ENCODE data around the gene C6orf15. TPM values are rescaled to one million over a fixed set of nuclear protein-coding genes. Genes with fewer than 3 reads are reported as not detected.

C6orf15 gene
- total RNA-seq, 1 experiment from 2014 or later = not detected

- Histone ChIP-seq H3K9me2 (ENCODE audit: insufficient read depth) (no peaks in the 10 kb centered on the region), H3K9me3 (ENCODE audit: control insufficient read depth in 1 of 2, insufficient read depth in 1 of 2, low read depth in 1 of 2, low read length in 2 of 2) (no peaks in the 10 kb centered on the region), H4K20me1 (ENCODE audit: insufficient read depth) (no peaks in the 10 kb centered on the region), H2AFZ (ENCODE audit: low read depth, low read length, poor library complexity, severe bottlenecking) (no peak overlapping the region), H3K27me3 (ENCODE audit: insufficient read depth, low read length) (no peaks in the 10 kb centered on the region), H3K27ac (ENCODE audit: low read depth, low read length) (no peak overlapping the region), H3K4me1 (ENCODE audit: control insufficient read depth in 1 of 2, insufficient read depth in 2 of 2, low read length in 2 of 2) (peaks cover 12 to 18% of the 10 kb centered on the region in 2 experiments), H3K4me2 (ENCODE audit: low read length) (peak overlapping the region; percentile 95), H3K36me3 (ENCODE audit: control insufficient read depth in 1 of 2, insufficient read depth in 2 of 2, low read length in 2 of 2) (peaks cover 3 to 8% of the 10 kb centered on the region in 2 experiments; a peak in 3 of 4 replicates), H3K4me3 (replicated peaks in 1 of 2; ENCODE audit: low read depth in 1 of 2, low read length in 2 of 2) (no peak overlapping the region), H3K79me2 (ENCODE audit: insufficient read depth, low read length) (peaks cover 9% of the 10 kb centered on the region), H3K9ac (ENCODE audit: low read length) (no peak overlapping the region)
- ATAC-seq (no peak), DNase-seq (ENCODE audit: low read depth, low spot score) (no peak)
- ChIA-PET CTCF (no interaction called here), POLR2A (no interaction called here), RAD21 (ENCODE audit: low non-redundant PET in 1 of 2, low total read pairs in 2 of 2, uncharacterized antibody in 2 of 2, unreplicated experiment in 2 of 2) (no interaction called here)
- intact Hi-C loops (cut with micrococcal nuclease) = no loop called here
- no TSS peak for BruUV-seq (replicated peaks)
- TF ChIP-seq ZNF274 (IDR thresholded peaks at IDR 0.05; ENCODE audit: low read depth, low read length) (no peak), JUND (IDR thresholded peaks at IDR 0.05) (no peak), POLR2AphosphoS5 (IDR thresholded peaks at IDR 0.05; ENCODE audit: low read depth, low read length) (no peak), CEBPB (IDR thresholded peaks at IDR 0.05; ENCODE audit: low read depth) (no peak), SIN3A (IDR thresholded peaks at IDR 0.05; ENCODE audit: low read depth) (no peak), EZH2phosphoT487 (IDR thresholded peaks at IDR 0.05; ENCODE audit: borderline replicate concordance) (no peak), TCF7L2 (IDR thresholded peaks at IDR 0.05; ENCODE audit: borderline replicate concordance, extremely low read depth, insufficient read depth, insufficient read length) (no peak), SP1 (IDR thresholded peaks at IDR 0.05; ENCODE audit: low read depth) (no peak), EZH2 (IDR thresholded peaks at IDR 0.05) (no peak)
Measured at GRCh38 chr6:31156641-31157040, 44.3 kb upstream of the C6orf15 start.

GRCh38 chr6:31154436-31154835 lies 42.1 kb upstream of the C6orf15 start:
- no peak overlapping the region for H3K9ac ChIP-seq (ENCODE audit: low read length)
- ATAC-seq (no peak), DNase-seq (ENCODE audit: low read depth, low spot score) (no peak)
- H3K36me3 ChIP-seq (ENCODE audit: control insufficient read depth in 1 of 2, insufficient read depth in 2 of 2, low read length in 2 of 2) = peaks cover 0 to 8% of the 10 kb centered on the region in 2 experiments; a peak in 2 of 4 replicates
- H3K9me2 ChIP-seq (ENCODE audit: insufficient read depth) = no peaks in the 10 kb centered on the region
- H2AFZ ChIP-seq (ENCODE audit: low read depth, low read length, poor library complexity, severe bottlenecking) = no peak overlapping the region
- peaks cover 9% of the 10 kb centered on the region for H3K79me2 ChIP-seq (ENCODE audit: insufficient read depth, low read length)
- no peaks in the 10 kb centered on the region for H3K9me3 ChIP-seq (ENCODE audit: control insufficient read depth in 1 of 2, insufficient read depth in 1 of 2, low read depth in 1 of 2, low read length in 2 of 2)
- RAD21 ChIA-PET (ENCODE audit: low non-redundant PET in 1 of 2, low total read pairs in 2 of 2, uncharacterized antibody in 2 of 2, unreplicated experiment in 2 of 2) = no interaction called here
- H4K20me1 ChIP-seq (ENCODE audit: insufficient read depth) = no peaks in the 10 kb centered on the region
- H3K4me1 ChIP-seq (ENCODE audit: control insufficient read depth in 1 of 2, insufficient read depth in 2 of 2, low read length in 2 of 2) = peaks cover 11 to 16% of the 10 kb centered on the region in 2 experiments
- no peak overlapping the region for H3K27ac ChIP-seq (ENCODE audit: low read depth, low read length)
- TF ChIP-seq TCF7L2 (IDR thresholded peaks at IDR 0.05; ENCODE audit: borderline replicate concordance, extremely low read depth, insufficient read depth, insufficient read length) (no peak), POLR2A (IDR thresholded peaks at IDR 0.05; ENCODE audit: borderline replicate concordance, extremely low read depth, insufficient read depth, insufficient read length) (no peak), CEBPB (IDR thresholded peaks at IDR 0.05; ENCODE audit: low read depth) (no peak), YY1 (IDR thresholded peaks at IDR 0.05; ENCODE audit: extremely low read depth, insufficient replicate concordance, low read depth, low read length) (no peak), EZH2 (IDR thresholded peaks at IDR 0.05) (no peak), ZBTB33 (IDR thresholded peaks at IDR 0.05; ENCODE audit: extremely low read depth, insufficient replicate concordance, low read length) (no peak), FOSL1 (IDR thresholded peaks at IDR 0.05; ENCODE audit: low read depth) (no peak), EZH2phosphoT487 (IDR thresholded peaks at IDR 0.05; ENCODE audit: borderline replicate concordance) (no peak)
- H3K4me3 ChIP-seq (replicated peaks in 1 of 2; ENCODE audit: low read depth in 1 of 2, low read length in 2 of 2) = no peak overlapping the region
- POLR2A ChIA-PET = interaction anchor here (0.6 kb wide), 1 partner anchor 588 kb away, joined by 3 read pairs; no protein-coding TSS in a partner anchor
- no TSS peak for BruUV-seq (replicated peaks)
- intact Hi-C loops (cut with micrococcal nuclease) = no loop called here
- no peaks in the 10 kb centered on the region for H3K27me3 ChIP-seq (ENCODE audit: insufficient read depth, low read length)
- no peak overlapping the region for H3K4me2 ChIP-seq (ENCODE audit: low read length)
- CTCF ChIA-PET = no interaction called here
